ENCODE measurements around the gene HNF1A. TPM values are rescaled to one million over a fixed set of nuclear protein-coding genes. Genes with fewer than 3 reads are reported as not detected.

HNF1A gene
- total and polyA plus RNA-seq, 2 of the 13 experiments (the other 11 are each of a cell fraction or from before 2014, with no cell fraction given) = 13.4 to 34.7 TPM

- no peak for TF ChIP-seq TIGD3 (CRISPR knock-in tag; IDR thresholded peaks at IDR 0.05; ENCODE audit: borderline replicate concordance)
- TF ChIP-seq ZNF547 (CRISPR knock-in tag; IDR thresholded peaks at IDR 0.05) = no peak
- no peak for TF ChIP-seq ZNF7 (CRISPR knock-in tag; IDR thresholded peaks at IDR 0.05)
- peak; percentile 28; the same call in 1 of the 2 replicates for TF ChIP-seq ZNF441 (CRISPR knock-in tag; IDR thresholded peaks at IDR 0.05; ENCODE audit: borderline replicate concordance)
- no peak for TF ChIP-seq NFE2 (CRISPR knock-in tag; IDR thresholded peaks at IDR 0.05)
- TF ChIP-seq ARID2 (CRISPR knock-in tag; IDR thresholded peaks at IDR 0.05; ENCODE audit: borderline replicate concordance) = no peak
- TF ChIP-seq STAG1 (CRISPR knock-in tag; IDR thresholded peaks at IDR 0.05) = peak; percentile 24
- no peak for TF ChIP-seq ZNF709 (CRISPR knock-in tag; IDR thresholded peaks at IDR 0.05)
- no peak for TF ChIP-seq ZNF230 (CRISPR knock-in tag; IDR thresholded peaks at IDR 0.05)
- TF ChIP-seq ZNF260 (CRISPR knock-in tag; IDR thresholded peaks at IDR 0.05; ENCODE audit: borderline replicate concordance, low read depth) = no peak
- no peak for TF ChIP-seq TCF7L2 (IDR thresholded peaks at IDR 0.05; ENCODE audit: low read depth, low read length)
- TF ChIP-seq ZNF432 (CRISPR knock-in tag; IDR thresholded peaks at IDR 0.05; ENCODE audit: borderline replicate concordance) = no peak
- TF ChIP-seq HNRNPK (IDR thresholded peaks at IDR 0.05; ENCODE audit: low read depth, low read length, poor library complexity, severe bottlenecking) = peak; percentile 82
- TF ChIP-seq ZSCAN5A (CRISPR knock-in tag; IDR thresholded peaks at IDR 0.05; ENCODE audit: borderline replicate concordance) = no peak
- no peak for TF ChIP-seq FUBP1 (CRISPR knock-in tag; IDR thresholded peaks at IDR 0.05; ENCODE audit: borderline replicate concordance)
- no peak for TF ChIP-seq ZNF552 (CRISPR knock-in tag; IDR thresholded peaks at IDR 0.05; ENCODE audit: borderline replicate concordance)
- no peak for TF ChIP-seq ZNF841 (CRISPR knock-in tag; IDR thresholded peaks at IDR 0.05; ENCODE audit: borderline replicate concordance)
- TF ChIP-seq ZNF446 (CRISPR knock-in tag; IDR thresholded peaks at IDR 0.05) = no peak
- TF ChIP-seq NCOA1 (CRISPR knock-in tag; IDR thresholded peaks at IDR 0.05) = no peak
- TF ChIP-seq ZNF362 (CRISPR knock-in tag; IDR thresholded peaks at IDR 0.05; ENCODE audit: borderline replicate concordance) = peak; percentile 68
Observed at GRCh38 chr12:120978296-120979219, at the start of gene HNF1A (continued).

All from HepG2 (cell line).